GM19438 (cell line): ENCODE measurements around the gene PPFIA3.
"Not testable (repeated sequence)": the region's sequence is repeated elsewhere in the genome, so short reads cannot be mapped to it uniquely, and the experiment has no call there.

ENCODE experiments used
- ATAC-seq: cut with Tn5 transposase; IDR thresholded peaks from one replicate; pipeline ENCODE4 v1.9.1; 2021; ENCODE audit warnings: low read depth; ENCODE audit not compliant: unreplicated experiment

The PPFIA3 gene

GRCh38 chr19:49167857-49168409 is 48.6 kb downstream of the PPFIA3 start:
- ATAC-seq: no peak

- no peak for ATAC-seq
Measured at GRCh38 chr19:49168421-49168820, 49.1 kb downstream of the PPFIA3 start.

- no peak for ATAC-seq
Measured at GRCh38 chr19:49173198-49173597, 53.9 kb downstream of the PPFIA3 start.

GRCh38 chr19:49180659-49181058 is 61.3 kb downstream of the PPFIA3 start:
- ATAC-seq: no peak

- ATAC-seq: not testable (repeated sequence)
Measured at GRCh38 chr19:49182010-49182847, 62.9 kb downstream of the PPFIA3 start.

GRCh38 chr19:49182848-49183375 is 63.6 kb downstream of the PPFIA3 start:
- ATAC-seq: no peak

- ATAC-seq: no peak
Measured at GRCh38 chr19:49186108-49186507, 66.8 kb downstream of the PPFIA3 start.

- ATAC-seq: no peak
Measured at GRCh38 chr19:49188626-49189200, 69.4 kb downstream of the PPFIA3 start.

GRCh38 chr19:49189259-49189658 is 69.9 kb downstream of the PPFIA3 start:
- no peak for ATAC-seq

- ATAC-seq: no peak
Measured at GRCh38 chr19:49190781-49191180, 71.4 kb downstream of the PPFIA3 start.

- ATAC-seq: no peak
Measured at GRCh38 chr19:49193822-49194394, 74.6 kb downstream of the PPFIA3 start.

- ATAC-seq: no peak
Measured at GRCh38 chr19:49194408-49194807, 75.1 kb downstream of the PPFIA3 start.

- ATAC-seq: no peak
Measured at GRCh38 chr19:49196527-49197240, 77.3 kb downstream of the PPFIA3 start.

GRCh38 chr19:49200238-49200862 is 81.0 kb downstream of the PPFIA3 start:
- no peak for ATAC-seq
